A673 (cell line): Measurements from ENCODE around the gene TRAPPC12.

Experiments used
- EZH2 ChIP-seq: fragments of 200-600 bp; sonication (generic); IDR thresholded peaks from 2 replicates; pipeline ENCODE4 v1.6.1; 2017; ENCODE audit warnings: borderline replicate concordance, low read depth, mild to moderate bottlenecking, mixed read lengths, antibody characterized with exemption, low read length; ENCODE audit not compliant: poor library complexity, severe bottlenecking
- TF ChIP-seq, protein P1 (sequence below): fragments of 300-800, 200-600 bp; sonication (generic); conservative IDR thresholded peaks from 2 replicates; pipeline ENCODE4 v1.5.1; 2017; ENCODE audit warnings: low read depth, mild to moderate bottlenecking, antibody characterized with exemption, low read length, moderate library complexity, mixed read lengths

DNA sequence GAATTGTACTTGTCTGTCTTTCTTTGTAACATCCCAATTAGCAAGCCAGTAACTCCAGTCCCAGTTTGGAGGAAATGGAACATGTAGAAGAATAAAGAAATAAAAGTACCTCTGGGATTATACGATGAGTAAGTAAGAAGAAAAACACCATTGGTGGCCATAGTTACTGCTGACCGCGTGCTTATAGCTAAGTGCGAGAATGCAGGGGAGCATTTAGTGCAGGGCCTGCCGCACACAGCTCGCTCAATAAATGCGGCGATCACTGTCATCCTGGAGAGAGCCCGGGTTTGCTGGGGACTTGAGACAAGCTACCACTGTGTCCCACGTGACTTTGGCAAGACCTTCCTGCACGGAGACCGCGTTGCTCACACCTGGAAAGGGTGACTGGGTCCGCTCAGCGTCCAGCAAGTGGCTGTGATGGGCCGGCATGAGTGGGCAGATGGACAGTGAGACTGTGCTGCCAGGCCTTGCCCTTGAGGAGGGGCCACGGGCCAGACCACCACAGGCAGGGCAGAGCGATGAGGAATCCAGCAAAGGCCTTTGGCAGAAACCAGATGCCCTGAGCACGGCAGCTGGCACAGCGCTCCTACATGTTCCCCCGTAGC lies 85.0 kb downstream of the TRAPPC12 start:
- TF ChIP-seq, protein P1, sequence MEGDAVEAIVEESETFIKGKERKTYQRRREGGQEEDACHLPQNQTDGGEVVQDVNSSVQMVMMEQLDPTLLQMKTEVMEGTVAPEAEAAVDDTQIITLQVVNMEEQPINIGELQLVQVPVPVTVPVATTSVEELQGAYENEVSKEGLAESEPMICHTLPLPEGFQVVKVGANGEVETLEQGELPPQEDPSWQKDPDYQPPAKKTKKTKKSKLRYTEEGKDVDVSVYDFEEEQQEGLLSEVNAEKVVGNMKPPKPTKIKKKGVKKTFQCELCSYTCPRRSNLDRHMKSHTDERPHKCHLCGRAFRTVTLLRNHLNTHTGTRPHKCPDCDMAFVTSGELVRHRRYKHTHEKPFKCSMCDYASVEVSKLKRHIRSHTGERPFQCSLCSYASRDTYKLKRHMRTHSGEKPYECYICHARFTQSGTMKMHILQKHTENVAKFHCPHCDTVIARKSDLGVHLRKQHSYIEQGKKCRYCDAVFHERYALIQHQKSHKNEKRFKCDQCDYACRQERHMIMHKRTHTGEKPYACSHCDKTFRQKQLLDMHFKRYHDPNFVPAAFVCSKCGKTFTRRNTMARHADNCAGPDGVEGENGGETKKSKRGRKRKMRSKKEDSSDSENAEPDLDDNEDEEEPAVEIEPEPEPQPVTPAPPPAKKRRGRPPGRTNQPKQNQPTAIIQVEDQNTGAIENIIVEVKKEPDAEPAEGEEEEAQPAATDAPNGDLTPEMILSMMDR, result no peak
- TF ChIP-seq EZH2, result no peak
